Spleen (tissue), 7 donors: ENCODE data around the gene ANKZF1.

Experiments
- CTCF ChIP-seq, 11 experiments: fragments of 200-600 bp in 7 of 11; fragments of 450-650 bp in 4 of 11; sonication (generic) in 4 of 11; IDR thresholded peaks in 8 of 11; conservative IDR thresholded peaks in 3 of 11; 1 replicate in 7 of 11; 2 replicates in 4 of 11; pipeline versions ENCODE4 v1.4.0 to v1.8.0; 2016 to 2021; ENCODE audit warnings: antibody characterized with exemption in 11 of 11, inconsistent platforms in 4 of 11, mild to moderate bottlenecking in 1 of 11
- POLR2A ChIP-seq, 3 donors: fragments of 450-650 bp; IDR thresholded peaks; one replicate each; pipeline ENCODE4 v1.5.1; 2017; ENCODE audit warnings: antibody characterized with exemption in 3 of 3, mild to moderate bottlenecking in 1 of 3
- donor health status: DM: no; HTN: no; CAD: no; lungs with moderate emphysema.
- donor health status: DM: no; HTN: no; CAD: no.
- donor health status: DM: no; HTN: no; CAD: no.

- TF ChIP-seq CTCF (IDR thresholded peaks at IDR 0.05 in 8 of 11, conservative IDR thresholded peaks at IDR 0.05 in 3 of 11) = no peak
- no peak for TF ChIP-seq POLR2A (IDR thresholded peaks at IDR 0.05)
Measured at GRCh38 chr2:219251656-219252055, 22.1 kb downstream of the ANKZF1 start.
